ENCODE results near the gene PHC3. TPM values are rescaled to one million over a fixed set of nuclear protein-coding genes. Genes with fewer than 3 reads are reported as not detected.

Gene PHC3
- total RNA-seq, 4 donors from 2014 or later = 44.9 to 87.0 (median 69.7) TPM

DNA sequence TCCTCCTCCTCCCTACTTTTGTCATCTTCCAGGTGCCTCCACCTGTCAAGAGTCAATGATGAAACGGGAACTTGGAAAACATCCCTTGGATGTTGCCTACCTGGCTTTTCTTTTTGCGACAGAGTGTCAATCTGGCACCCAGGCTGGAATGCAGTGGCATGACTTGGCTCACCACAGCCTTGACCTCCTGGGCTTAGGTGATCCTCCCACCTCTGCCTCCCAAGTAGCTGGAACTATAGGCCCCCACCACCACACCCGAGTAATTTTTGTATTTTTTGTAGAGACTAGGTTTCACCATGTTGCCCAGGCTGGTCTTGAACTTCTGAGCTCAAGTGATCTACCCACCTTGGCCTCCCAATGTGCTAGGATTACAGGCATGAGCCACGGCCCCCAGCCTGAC, 100.9 kb downstream of the PHC3 start:
- WGBS, 2 donors (ENCODE audit: low coverage in 1 of 2) = 98% methylated on average over 4 of the region's 4 CpGs; no CpG with 5 or more reads in 1 of the 2 donors
- peaks cover 0 to 29% (median 16%) of the 10 kb centered on the region in 4 donors for H3K4me1 ChIP-seq
- no peaks in the 10 kb centered on the region for H3K9me3 ChIP-seq
- DNase-seq = no peak
- TF ChIP-seq POLR2AphosphoS5 (IDR thresholded peaks at IDR 0.05) (no peak), EP300 (IDR thresholded peaks at IDR 0.05; ENCODE audit: low read depth) (no peak), POLR2A (IDR thresholded peaks at IDR 0.05) (no peak)
- TF ChIP-seq, protein P1, sequence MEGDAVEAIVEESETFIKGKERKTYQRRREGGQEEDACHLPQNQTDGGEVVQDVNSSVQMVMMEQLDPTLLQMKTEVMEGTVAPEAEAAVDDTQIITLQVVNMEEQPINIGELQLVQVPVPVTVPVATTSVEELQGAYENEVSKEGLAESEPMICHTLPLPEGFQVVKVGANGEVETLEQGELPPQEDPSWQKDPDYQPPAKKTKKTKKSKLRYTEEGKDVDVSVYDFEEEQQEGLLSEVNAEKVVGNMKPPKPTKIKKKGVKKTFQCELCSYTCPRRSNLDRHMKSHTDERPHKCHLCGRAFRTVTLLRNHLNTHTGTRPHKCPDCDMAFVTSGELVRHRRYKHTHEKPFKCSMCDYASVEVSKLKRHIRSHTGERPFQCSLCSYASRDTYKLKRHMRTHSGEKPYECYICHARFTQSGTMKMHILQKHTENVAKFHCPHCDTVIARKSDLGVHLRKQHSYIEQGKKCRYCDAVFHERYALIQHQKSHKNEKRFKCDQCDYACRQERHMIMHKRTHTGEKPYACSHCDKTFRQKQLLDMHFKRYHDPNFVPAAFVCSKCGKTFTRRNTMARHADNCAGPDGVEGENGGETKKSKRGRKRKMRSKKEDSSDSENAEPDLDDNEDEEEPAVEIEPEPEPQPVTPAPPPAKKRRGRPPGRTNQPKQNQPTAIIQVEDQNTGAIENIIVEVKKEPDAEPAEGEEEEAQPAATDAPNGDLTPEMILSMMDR (IDR thresholded peaks at IDR 0.05) = no peak
- no peaks in the 10 kb centered on the region for H3K27me3 ChIP-seq
- H3K27ac ChIP-seq = no peak overlapping the region
- in situ Hi-C loops (cut with MboI; ENCODE audit: low pct_ligation_motif_present in 1 of 4, low pct_unique_long_range_greater_than_20kb in 1 of 4, low sequenced_read_pairs in 3 of 4) = no loop called here
- intact Hi-C loops (cut with DNase I; ENCODE audit: low total_unique reads) = no loop called here
- no peak overlapping the region for H3K4me3 ChIP-seq
- peaks cover 0 to 32% (median 6%) of the 10 kb centered on the region in 4 donors for H3K36me3 ChIP-seq

DNA sequence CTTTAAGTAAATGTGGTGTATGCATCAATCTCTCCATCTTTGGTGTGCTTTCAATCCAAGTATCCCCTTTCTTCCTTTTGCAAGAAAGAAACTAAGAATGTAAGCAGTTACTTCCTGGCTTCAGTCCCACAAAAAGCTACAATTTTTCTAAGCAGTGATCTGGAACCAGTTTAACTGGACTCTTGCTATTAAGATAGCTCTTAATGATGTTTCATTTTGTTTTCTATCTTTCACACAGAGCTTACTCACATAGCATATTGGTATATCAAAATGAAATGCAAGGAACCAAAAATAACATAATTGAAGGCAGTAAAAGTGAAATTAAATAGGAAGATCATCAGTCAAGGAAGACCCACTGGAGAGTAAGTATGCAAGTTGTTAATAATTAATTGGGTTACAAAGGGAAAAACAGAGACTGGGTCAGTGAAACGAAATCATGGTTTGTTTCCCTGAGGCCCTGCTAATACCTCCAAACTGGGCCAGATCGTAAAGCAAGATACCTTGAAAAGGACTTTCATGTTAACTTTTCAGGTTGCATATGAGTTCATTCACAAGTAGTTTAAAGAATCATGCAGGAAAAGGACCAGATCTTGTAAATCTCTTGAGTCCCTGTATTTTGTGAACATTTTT, 101.9 kb downstream of the PHC3 start:
- WGBS, 2 donors (ENCODE audit: low coverage in 1 of 2) = 61 to 68% methylated on average over 2 of the region's 2 CpGs
- in situ Hi-C loops (cut with MboI; ENCODE audit: low pct_ligation_motif_present in 1 of 4, low pct_unique_long_range_greater_than_20kb in 1 of 4, low sequenced_read_pairs in 3 of 4) (no loop called here), intact Hi-C loops (cut with DNase I; ENCODE audit: low total_unique reads) (no loop called here)
- Histone ChIP-seq H3K27ac (no peak overlapping the region), H3K9me3 (no peaks in the 10 kb centered on the region), H3K36me3 (peaks cover 0 to 25% (median 4%) of the 10 kb centered on the region in 4 donors), H3K27me3 (no peaks in the 10 kb centered on the region), H3K4me3 (no peak overlapping the region), H3K4me1 (peaks cover 0 to 37% (median 17%) of the 10 kb centered on the region in 4 donors)
- no peak for DNase-seq
- TF ChIP-seq POLR2AphosphoS5 (IDR thresholded peaks at IDR 0.05) (no peak), POLR2A (IDR thresholded peaks at IDR 0.05) (no peak), EP300 (IDR thresholded peaks at IDR 0.05; ENCODE audit: low read depth) (no peak)
- TF ChIP-seq, protein P1 (IDR thresholded peaks at IDR 0.05) = no peak

DNA sequence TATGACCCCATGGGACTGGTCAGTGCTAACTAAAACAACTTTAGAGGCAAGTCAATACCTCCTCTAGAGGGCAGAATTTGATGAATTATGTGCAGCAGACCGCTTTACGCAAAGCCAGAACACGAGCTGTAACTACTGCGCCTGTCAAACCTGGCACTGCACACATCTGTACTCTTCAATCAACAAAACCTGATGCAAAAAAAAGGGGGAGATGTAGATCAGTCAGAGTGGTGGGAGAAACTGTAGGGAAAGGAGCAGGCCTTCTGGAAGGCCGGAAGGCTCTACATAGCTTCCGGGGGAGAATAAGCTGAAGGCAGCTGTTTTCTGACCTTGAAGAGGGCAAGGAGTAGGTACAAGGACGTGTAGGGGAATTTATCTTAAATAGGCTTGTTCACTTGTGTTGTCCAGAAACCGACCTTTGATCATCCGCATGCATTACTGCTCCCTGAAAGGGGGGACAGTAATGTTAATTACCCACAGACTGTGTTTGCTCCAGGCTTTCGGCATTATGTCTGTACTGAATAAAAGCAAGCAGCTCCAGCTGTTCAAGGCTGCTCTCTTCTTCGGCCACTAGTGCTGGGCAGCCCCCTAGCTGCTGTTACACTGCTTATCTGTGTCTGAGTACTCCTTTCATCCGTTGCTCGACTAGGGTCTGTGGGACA, 102.8 kb downstream of the PHC3 start:
- 67 to 76% methylated on average over 7 to 13 of the region's 13 CpGs for WGBS, 2 donors (ENCODE audit: low coverage in 1 of 2)
- Histone ChIP-seq H3K36me3 (peaks cover 0 to 16% (median 4%) of the 10 kb centered on the region in 4 donors), H3K27ac (peak overlapping the region in 2 of 4 donors; percentile 64 to 78), H3K27me3 (no peaks in the 10 kb centered on the region), H3K4me3 (no peak overlapping the region), H3K9me3 (no peaks in the 10 kb centered on the region), H3K4me1 (peaks cover 0 to 37% (median 17%) of the 10 kb centered on the region in 4 donors)
- TF ChIP-seq POLR2AphosphoS5 (IDR thresholded peaks at IDR 0.05) (no peak), EP300 (IDR thresholded peaks at IDR 0.05; ENCODE audit: low read depth) (no peak), POLR2A (IDR thresholded peaks at IDR 0.05) (no peak)
- TF ChIP-seq, protein P1 (IDR thresholded peaks at IDR 0.05) = no peak
- in situ Hi-C loops (cut with MboI; ENCODE audit: low pct_ligation_motif_present in 1 of 4, low pct_unique_long_range_greater_than_20kb in 1 of 4, low sequenced_read_pairs in 3 of 4) = no loop called here
- intact Hi-C loops (cut with DNase I; ENCODE audit: low total_unique reads) = no loop called here
- DNase-seq = no peak

DNA sequence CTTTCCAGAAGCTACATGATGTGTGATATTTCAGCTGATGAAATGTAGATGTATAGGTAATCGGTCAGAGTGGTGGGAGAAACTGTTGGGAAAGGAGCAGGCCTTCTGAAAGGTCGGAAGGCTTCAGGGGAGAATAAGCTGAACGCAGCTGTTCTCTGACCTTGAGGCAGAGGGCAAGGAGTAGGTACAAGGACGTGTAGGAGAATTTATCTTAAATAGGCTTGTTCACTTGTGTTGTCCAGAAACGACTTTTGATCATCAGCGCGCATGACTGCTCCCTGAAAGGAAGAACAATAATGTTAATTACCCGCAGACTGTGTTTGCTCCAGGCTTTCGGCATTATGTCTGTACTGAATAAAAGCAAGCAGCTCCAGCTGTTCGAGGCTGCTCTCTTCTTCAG, 104.2 kb downstream of the PHC3 start:
- no peak for TF ChIP-seq POLR2AphosphoS5 (IDR thresholded peaks at IDR 0.05)
- no peak for TF ChIP-seq EP300 (IDR thresholded peaks at IDR 0.05; ENCODE audit: low read depth)
- TF ChIP-seq, protein P1 (IDR thresholded peaks at IDR 0.05) = no peak
- TF ChIP-seq POLR2A (IDR thresholded peaks at IDR 0.05) = no peak
- peaks cover 0 to 2% (median 0%) of the 10 kb centered on the region in 4 donors for H3K36me3 ChIP-seq
- peak; percentile 24 for DNase-seq
- H3K4me1 ChIP-seq = peaks cover 0 to 37% (median 17%) of the 10 kb centered on the region in 4 donors
- peak overlapping the region; percentile 64 to 78 (median 66) for H3K27ac ChIP-seq
- no peak overlapping the region for H3K4me3 ChIP-seq
- no peaks in the 10 kb centered on the region for H3K27me3 ChIP-seq
- intact Hi-C loops (cut with DNase I; ENCODE audit: low total_unique reads) = no loop called here
- no peaks in the 10 kb centered on the region for H3K9me3 ChIP-seq
- in situ Hi-C loops (cut with MboI; ENCODE audit: low pct_ligation_motif_present in 1 of 4, low pct_unique_long_range_greater_than_20kb in 1 of 4, low sequenced_read_pairs in 3 of 4) = no loop called here
- WGBS, 2 donors (ENCODE audit: low coverage in 1 of 2) = 60 to 61% methylated on average over 2 to 10 of the region's 10 CpGs
